ENCODE data around the gene TJP3. TPM values are rescaled to one million over a fixed set of nuclear protein-coding genes. Genes with fewer than 3 reads are reported as not detected.

The TJP3 gene
- total RNA-seq, 1 experiment from 2014 or later: 1.6 TPM

DNA sequence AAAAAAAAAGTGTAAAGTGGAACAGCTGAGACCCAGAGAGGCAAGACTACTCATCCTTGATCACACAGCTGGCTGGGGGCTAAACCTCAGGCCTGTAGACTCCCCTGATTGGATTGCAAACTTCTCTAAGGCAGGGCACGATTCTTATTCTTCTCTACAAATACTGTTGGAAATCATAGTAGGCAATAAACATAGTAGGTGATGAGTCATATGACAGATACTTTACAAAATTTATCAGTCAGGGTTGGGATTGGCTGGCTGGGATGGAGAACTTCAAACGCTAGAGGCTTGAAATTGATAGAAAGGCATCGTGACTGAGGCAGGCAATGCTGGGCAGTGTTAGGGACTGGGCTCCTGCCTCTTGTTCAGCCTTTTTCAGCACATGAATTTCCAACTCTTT, 83.9 kb downstream of the TJP3 start:
- H3K4me3 Mint-ChIP-seq (ENCODE audit: unreplicated experiment): no peak overlapping the region
- intact Hi-C loops (cut with micrococcal nuclease): no loop called here
- H3K36me3 Mint-ChIP-seq (ENCODE audit: insufficient read depth, unreplicated experiment): no peaks in the 10 kb centered on the region
- no peak overlapping the region for H3K27ac Mint-ChIP-seq (ENCODE audit: low read depth, unreplicated experiment)
- BruUV-seq (replicated peaks): no TSS peak
- H3K9me3 Mint-ChIP-seq (ENCODE audit: unreplicated experiment): peaks cover 15% of the 10 kb centered on the region
- no peak for TF ChIP-seq CTCF (IDR thresholded peaks at IDR 0.05; ENCODE audit: unreplicated experiment)
- POLR2A ChIA-PET: no interaction called here
- CTCF ChIA-PET: interaction anchor here (0.7 kb wide), 1 partner anchor 143 kb away, joined by 3 read pairs; no protein-coding TSS in a partner anchor
- peaks cover 24% of the 10 kb centered on the region for H3K27me3 Mint-ChIP-seq (ENCODE audit: insufficient read depth, unreplicated experiment)
- DNase-seq (ENCODE audit: unreplicated experiment): no peak
- H3K4me1 Mint-ChIP-seq (ENCODE audit: insufficient read depth, unreplicated experiment): no peaks in the 10 kb centered on the region

DNA sequence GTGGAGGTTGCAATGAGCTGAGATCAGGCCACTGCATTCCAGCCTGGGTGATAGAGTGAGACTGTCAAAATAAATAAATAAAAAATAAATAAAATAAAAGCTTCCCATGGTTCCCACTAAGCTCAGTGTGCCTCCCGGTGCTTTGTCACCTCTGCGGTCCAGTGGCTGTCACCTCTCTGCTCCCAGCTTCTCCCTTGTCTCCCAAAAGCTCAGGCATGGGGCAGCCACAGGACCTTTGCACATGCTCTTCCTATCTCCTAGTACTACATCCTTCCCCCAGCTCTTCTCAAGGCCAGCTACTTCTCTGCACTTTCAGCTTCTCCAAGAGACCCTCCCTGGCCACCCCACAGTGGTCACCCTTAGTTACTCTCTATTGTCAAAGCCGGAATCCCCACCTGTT, 85.6 kb downstream of the TJP3 start:
- ChIA-PET CTCF (interaction anchor here (1.1 kb wide), 1 partner anchor 28 kb away, joined by 3 read pairs; no protein-coding TSS in a partner anchor), POLR2A (no interaction called here)
- no peaks in the 10 kb centered on the region for H3K36me3 Mint-ChIP-seq (ENCODE audit: insufficient read depth, unreplicated experiment)
- no peak overlapping the region for H3K4me3 Mint-ChIP-seq (ENCODE audit: unreplicated experiment)
- peaks cover 16% of the 10 kb centered on the region for H3K9me3 Mint-ChIP-seq (ENCODE audit: unreplicated experiment)
- H3K27me3 Mint-ChIP-seq (ENCODE audit: insufficient read depth, unreplicated experiment): peaks cover 24% of the 10 kb centered on the region
- no peak for DNase-seq (ENCODE audit: unreplicated experiment)
- no peak for TF ChIP-seq CTCF (IDR thresholded peaks at IDR 0.05; ENCODE audit: unreplicated experiment)
- BruUV-seq (replicated peaks): no TSS peak
- H3K27ac Mint-ChIP-seq (ENCODE audit: low read depth, unreplicated experiment): no peak overlapping the region
- H3K4me1 Mint-ChIP-seq (ENCODE audit: insufficient read depth, unreplicated experiment): no peaks in the 10 kb centered on the region
- intact Hi-C loops (cut with micrococcal nuclease): no loop called here

DNA sequence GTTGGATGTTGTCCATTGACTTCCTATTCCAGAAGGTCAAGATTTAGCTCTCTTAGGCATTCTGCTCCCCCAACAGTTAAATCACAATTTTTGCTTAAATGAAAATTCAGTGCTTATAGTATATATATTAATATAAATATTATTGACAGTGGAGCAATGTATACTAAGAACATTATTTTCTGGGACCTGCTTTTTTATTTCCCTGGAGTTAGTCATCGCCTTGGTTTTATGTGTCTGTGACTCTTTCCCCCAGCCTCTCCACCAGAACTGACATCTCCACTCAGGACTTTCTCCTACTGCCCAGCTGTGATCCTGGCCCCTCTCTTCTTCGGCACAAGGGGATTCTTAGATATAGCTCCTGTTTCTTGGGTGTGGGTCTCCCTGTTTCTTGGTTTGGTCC, 88.2 kb downstream of the TJP3 start:
- CTCF ChIA-PET: no interaction called here
- TF ChIP-seq CTCF (IDR thresholded peaks at IDR 0.05; ENCODE audit: unreplicated experiment): no peak
- POLR2A ChIA-PET: no interaction called here
- BruUV-seq (replicated peaks): no TSS peak
- Mint-ChIP-seq H3K36me3 (ENCODE audit: insufficient read depth, unreplicated experiment) (no peaks in the 10 kb centered on the region), H3K27me3 (ENCODE audit: insufficient read depth, unreplicated experiment) (peaks cover 26% of the 10 kb centered on the region), H3K4me3 (ENCODE audit: unreplicated experiment) (no peak overlapping the region), H3K27ac (ENCODE audit: low read depth, unreplicated experiment) (no peak overlapping the region), H3K4me1 (ENCODE audit: insufficient read depth, unreplicated experiment) (no peaks in the 10 kb centered on the region), H3K9me3 (ENCODE audit: unreplicated experiment) (peaks cover 8% of the 10 kb centered on the region)
- intact Hi-C loops (cut with micrococcal nuclease): no loop called here
- DNase-seq (ENCODE audit: unreplicated experiment): no peak

DNA sequence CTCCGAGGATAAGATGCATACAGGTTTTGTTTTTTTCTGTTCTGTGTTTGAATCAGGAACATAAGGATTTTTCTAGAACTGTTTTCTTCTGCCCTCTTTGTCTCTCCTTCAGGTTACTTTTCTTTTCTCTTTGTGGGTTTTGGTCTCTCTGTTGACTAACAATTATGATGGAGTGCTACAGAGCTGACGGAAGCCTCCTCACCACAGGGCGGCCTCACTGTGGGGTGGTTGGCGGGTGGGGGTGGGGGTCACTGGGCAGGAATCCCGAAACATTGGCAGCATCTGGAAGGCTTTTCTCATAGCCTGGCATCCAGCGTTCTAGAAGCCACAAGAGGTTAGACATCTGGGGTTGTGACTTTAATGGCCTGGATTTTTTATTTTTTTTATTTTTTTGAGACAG, 90.0 kb downstream of the TJP3 start:
- H3K27me3 Mint-ChIP-seq (ENCODE audit: insufficient read depth, unreplicated experiment): peaks cover 41% of the 10 kb centered on the region

More for the DNA sequence above, 90.0 kb downstream of the TJP3 start:
- no peak for TF ChIP-seq CTCF (IDR thresholded peaks at IDR 0.05; ENCODE audit: unreplicated experiment)
- CTCF ChIA-PET: no interaction called here
- H3K4me1 Mint-ChIP-seq (ENCODE audit: insufficient read depth, unreplicated experiment): no peaks in the 10 kb centered on the region
- no peak for DNase-seq (ENCODE audit: unreplicated experiment)
- intact Hi-C loops (cut with micrococcal nuclease): no loop called here
- no peak overlapping the region for H3K4me3 Mint-ChIP-seq (ENCODE audit: unreplicated experiment)
- no peak overlapping the region for H3K27ac Mint-ChIP-seq (ENCODE audit: low read depth, unreplicated experiment)
- no peaks in the 10 kb centered on the region for H3K36me3 Mint-ChIP-seq (ENCODE audit: insufficient read depth, unreplicated experiment)
- POLR2A ChIA-PET: no interaction called here
- BruUV-seq (replicated peaks): no TSS peak
- H3K9me3 Mint-ChIP-seq (ENCODE audit: unreplicated experiment): peaks cover 8% of the 10 kb centered on the region

Other genes with a start within 250 kb of the TJP3 start
- gene SMIM24, start 227.9 kb upstream of the TJP3 start, total RNA-seq (2022): not detected in 2 replicates
- gene SMIM44, start 224.9 kb upstream of the TJP3 start, total RNA-seq (2022): not detected in 2 replicates
- gene DOHH, start 207.7 kb upstream of the TJP3 start, total RNA-seq (2022): 14.9 and 16.3 TPM in 2 replicates
- 46.4 and 48.9 TPM in 2 replicates for gene FZR1, start 202.1 kb upstream of the TJP3 start, total RNA-seq (2022)
- 0.49 and 1.0 TPM in 2 replicates for gene TEKTIP1, start 169.2 kb upstream of the TJP3 start, total RNA-seq (2022)
- gene MFSD12, start 150.8 kb upstream of the TJP3 start, total RNA-seq (2022): 77.5 and 79.4 TPM in 2 replicates
- gene HMG20B, start 135.4 kb upstream of the TJP3 start, total RNA-seq (2022): 54.7 and 64.7 TPM in 2 replicates
- not detected in 2 replicates for gene GIPC3, start 122.9 kb upstream of the TJP3 start, total RNA-seq (2022)
- gene TBXA2R, start 101.5 kb upstream of the TJP3 start, total RNA-seq (2022): not detected in 2 replicates
- gene CACTIN, start 81.6 kb upstream of the TJP3 start, total RNA-seq (2022): 24.7 and 25.1 TPM in 2 replicates
- gene PIP5K1C, start 7.9 kb upstream of the TJP3 start, total RNA-seq (2022): 13.3 and 15.8 TPM in 2 replicates
- 22.9 and 27.6 TPM in 2 replicates for gene APBA3, start 53.3 kb downstream of the TJP3 start, total RNA-seq (2022)
- 85.0 and 85.7 TPM in 2 replicates for gene MRPL54, start 54.3 kb downstream of the TJP3 start, total RNA-seq (2022)
- not detected in 2 replicates for gene RAX2, start 63.8 kb downstream of the TJP3 start, total RNA-seq (2022)
- not detected in 2 replicates for gene MATK, start 78.0 kb downstream of the TJP3 start, total RNA-seq (2022)
- gene ZFR2, start 160.7 kb downstream of the TJP3 start, total RNA-seq (2022): not detected in 2 replicates
- gene ATCAY, start 172.3 kb downstream of the TJP3 start, total RNA-seq (2022): not detected in 2 replicates
- not detected in 2 replicates for gene NMRK2, start 224.7 kb downstream of the TJP3 start, total RNA-seq (2022)